HG02763 (cell line): ENCODE measurements around the gene C5AR1.
"Not testable (repeated sequence)": the region's sequence is repeated elsewhere in the genome, so short reads cannot be mapped to it uniquely, and the experiment has no call there.

Source experiments
- ATAC-seq: cut with Tn5 transposase; IDR thresholded peaks from one replicate; pipeline ENCODE4 v1.9.1; 2021; ENCODE audit warnings: mild to moderate bottlenecking, moderate library complexity; ENCODE audit not compliant: unreplicated experiment

C5AR1 gene

GRCh38 chr19:47358936-47359335 lies 49.3 kb downstream of the C5AR1 start:
- ATAC-seq = no peak

GRCh38 chr19:47362321-47362720 lies 52.7 kb downstream of the C5AR1 start:
- no peak for ATAC-seq

GRCh38 chr19:47363758-47364531 lies 54.3 kb downstream of the C5AR1 start:
- no peak for ATAC-seq

- ATAC-seq = not testable (repeated sequence)
These were observed 55.8 kb downstream of the C5AR1 start for GRCh38 chr19:47365455-47365854.

- ATAC-seq = no peak
These were observed 60.5 kb downstream of the C5AR1 start for GRCh38 chr19:47370045-47370611.

- ATAC-seq = no peak
These were observed 61.6 kb downstream of the C5AR1 start for GRCh38 chr19:47371261-47371660.
